22Rv1 (cell line): ENCODE data around the gene LRRC14B.

Source experiments
- ZFX ChIP-seq: fragments of 450-650 bp; IDR thresholded peaks from 2 replicates; pipeline ENCODE4 v1.6.1; 2017; ENCODE audit warnings: antibody characterized with exemption, borderline replicate concordance
- TF ChIP-seq, protein P1 (sequence below): fragments of 450-650 bp; IDR thresholded peaks from 2 replicates; pipeline ENCODE4 v1.5.1; 2017; ENCODE audit warnings: mild to moderate bottlenecking

DNA sequence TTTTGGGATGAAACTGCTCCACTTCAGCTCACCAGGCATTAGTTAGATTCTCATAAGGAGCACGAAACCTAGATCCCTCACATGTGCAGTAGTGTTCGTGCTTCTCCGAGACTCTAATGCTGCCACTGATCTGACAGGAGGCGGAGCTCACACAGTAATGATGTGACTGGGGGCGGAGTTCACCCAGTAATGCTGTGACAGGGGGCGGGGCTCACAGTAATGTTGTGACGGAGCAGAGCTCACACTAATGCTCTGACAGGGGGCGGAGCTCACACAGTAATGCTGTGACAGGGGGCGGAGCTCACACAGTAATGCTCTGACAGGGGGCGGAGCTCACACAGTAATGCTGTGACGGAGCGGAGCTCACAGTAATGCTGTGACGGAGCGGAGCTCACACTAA lies 27.1 kb upstream of the LRRC14B start:
- TF ChIP-seq, protein P1, sequence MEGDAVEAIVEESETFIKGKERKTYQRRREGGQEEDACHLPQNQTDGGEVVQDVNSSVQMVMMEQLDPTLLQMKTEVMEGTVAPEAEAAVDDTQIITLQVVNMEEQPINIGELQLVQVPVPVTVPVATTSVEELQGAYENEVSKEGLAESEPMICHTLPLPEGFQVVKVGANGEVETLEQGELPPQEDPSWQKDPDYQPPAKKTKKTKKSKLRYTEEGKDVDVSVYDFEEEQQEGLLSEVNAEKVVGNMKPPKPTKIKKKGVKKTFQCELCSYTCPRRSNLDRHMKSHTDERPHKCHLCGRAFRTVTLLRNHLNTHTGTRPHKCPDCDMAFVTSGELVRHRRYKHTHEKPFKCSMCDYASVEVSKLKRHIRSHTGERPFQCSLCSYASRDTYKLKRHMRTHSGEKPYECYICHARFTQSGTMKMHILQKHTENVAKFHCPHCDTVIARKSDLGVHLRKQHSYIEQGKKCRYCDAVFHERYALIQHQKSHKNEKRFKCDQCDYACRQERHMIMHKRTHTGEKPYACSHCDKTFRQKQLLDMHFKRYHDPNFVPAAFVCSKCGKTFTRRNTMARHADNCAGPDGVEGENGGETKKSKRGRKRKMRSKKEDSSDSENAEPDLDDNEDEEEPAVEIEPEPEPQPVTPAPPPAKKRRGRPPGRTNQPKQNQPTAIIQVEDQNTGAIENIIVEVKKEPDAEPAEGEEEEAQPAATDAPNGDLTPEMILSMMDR, result no peak
- no peak for TF ChIP-seq ZFX
